K562 (cell line): ENCODE data around the gene AJM1. TPM values are rescaled to one million over a fixed set of nuclear protein-coding genes. Genes with fewer than 3 reads are reported as not detected.

Experiments used
- CXXC5 ChIP-seq: fragments of 250-450 bp; sonication (Bioruptor Pico); IDR thresholded peaks from 2 replicates; pipeline ENCODE4 v1.8.0; 2022; ENCODE audit warnings: inconsistent platforms, mild to moderate bottlenecking, moderate library complexity
- E2F6 ChIP-seq, 2 experiments: IDR thresholded peaks; 2 replicates each; pipeline ENCODE4 v1.6.1; 2011; ENCODE audit warnings: borderline replicate concordance in 1 of 2, control low read depth in 1 of 2, low read depth in 1 of 2, low read length in 1 of 2, mild to moderate bottlenecking in 1 of 2, mixed read lengths in 1 of 2, moderate library complexity in 1 of 2; ENCODE audit not compliant: insufficient read depth in 1 of 2, insufficient read length in 1 of 2, poor library complexity in 1 of 2, severe bottlenecking in 1 of 2; ENCODE audit errors: extremely low read depth in 1 of 2
- ELF1 ChIP-seq: fragments of 200-800 bp; sonication (Bioruptor generic); IDR thresholded peaks from 2 replicates; pipeline ENCODE4 v1.6.1; 2016; ENCODE audit warnings: missing genetic modification characterization, missing compliant biosample characterization
- FOXO4 ChIP-seq: fragments of 450-650 bp; formaldehyde crosslinking; IDR thresholded peaks from 2 replicates; pipeline ENCODE4 v1.4.0; 2020; ENCODE audit warnings: mild to moderate bottlenecking, moderate library complexity
- HMGXB4 ChIP-seq: sonication (generic); formaldehyde crosslinking; IDR thresholded peaks from 2 replicates; pipeline ENCODE4 v1.8.1; 2023; ENCODE audit warnings: mild to moderate bottlenecking, missing genetic modification reagents
- JUND ChIP-seq, 2 experiments: IDR thresholded peaks; 2 replicates in 1 of 2; 3 replicates in 1 of 2; pipeline ENCODE4 v1.6.1; 2011; ENCODE audit warnings: borderline replicate concordance in 2 of 2, low read depth in 2 of 2, low read length in 2 of 2, improper control_type of control experiment in 1 of 2, missing biosample characterization in 1 of 2, missing genetic modification characterization in 1 of 2, missing genetic modification reagents in 1 of 2
- MCM5 ChIP-seq: fragments of 450-650 bp; IDR thresholded peaks from 2 replicates; pipeline ENCODE4 v1.6.1; 2016; ENCODE audit warnings: low read depth
- PBX2 ChIP-seq, 2 experiments: IDR thresholded peaks in 1 of 2; conservative IDR thresholded peaks in 1 of 2; 2 replicates each; pipeline ENCODE4 v1.6.1; 2016; ENCODE audit warnings: low read depth in 2 of 2, mild to moderate bottlenecking in 1 of 2, missing compliant biosample characterization in 1 of 2, missing genetic modification characterization in 1 of 2, moderate library complexity in 1 of 2
- PCBP2 ChIP-seq: fragments of 200-400 bp; formaldehyde crosslinking; IDR thresholded peaks from 2 replicates; pipeline ENCODE4 v1.6.1; 2018; ENCODE audit warnings: low read length, low read depth, mild to moderate bottlenecking, moderate library complexity; ENCODE audit not compliant: poor library complexity, severe bottlenecking
- PHF20 ChIP-seq: fragments of 450-650 bp; IDR thresholded peaks from 2 replicates; pipeline ENCODE4 v1.6.1; 2018; ENCODE audit not compliant: partially characterized antibody
- SMAD1 ChIP-seq: fragments of 150-350 bp; IDR thresholded peaks from 2 replicates; pipeline ENCODE4 v1.6.1; 2014; ENCODE audit warnings: low read length, low read depth; ENCODE audit not compliant: partially characterized antibody
- SMAD2 ChIP-seq: fragments of 150-350 bp; IDR thresholded peaks from 2 replicates; pipeline ENCODE4 v1.6.1; 2014; ENCODE audit warnings: low read depth, mild to moderate bottlenecking, low read length
- SMARCA4 ChIP-seq: fragments of 450-650 bp; IDR thresholded peaks from 2 replicates; pipeline ENCODE4 v1.6.1; 2016
- SREBF2 ChIP-seq: sonication (generic); formaldehyde crosslinking; IDR thresholded peaks from 2 replicates; pipeline ENCODE4 v1.4.0; 2020; ENCODE audit warnings: mild to moderate bottlenecking, missing genetic modification reagents
- U2AF2 ChIP-seq: fragments of 200-400 bp; formaldehyde crosslinking; optimal IDR thresholded peaks from 2 replicates; pipeline ENCODE3; 2017; ENCODE audit warnings: low read depth, mild to moderate bottlenecking, low read length
- ZEB2 ChIP-seq: fragments of 450-650 bp; IDR thresholded peaks from 2 replicates; pipeline ENCODE4 v1.6.1; 2016
- ZFP30 ChIP-seq: fragments of 250-450 bp; sonication (Bioruptor Pico); IDR thresholded peaks from 2 replicates; pipeline ENCODE4 v1.8.0; 2022; ENCODE audit warnings: moderate library complexity, mild to moderate bottlenecking, inconsistent platforms, borderline replicate concordance
- ZNF717 ChIP-seq: fragments of 250-450 bp; sonication (Bioruptor Pico); IDR thresholded peaks from 2 replicates; pipeline ENCODE4 v1.5.0; 2021
- ZSCAN32 ChIP-seq: fragments of 450-650 bp; formaldehyde crosslinking; IDR thresholded peaks from 2 replicates; pipeline ENCODE4 v1.4.0; 2020; ENCODE audit warnings: mild to moderate bottlenecking, moderate library complexity
- polyA plus RNA-seq, 8 experiments: library from polyadenylated mRNA; depleted of rRNA in 4 of 8; stranded (reverse) in 5 of 8; unstranded in 3 of 8; fragments of >200 nt; fragmentation: Nextera tagmentation in 2 of 8; fragmentation: Illumina TruSeq in 1 of 8; extraction: Ambion mirVana in 2 of 8; extraction: Trizol in 1 of 8; gene quantifications; 2 replicates each; pipeline versions ENCODE4 v1.2.1 to v1.2.3, GENCODE V29; 2011 to 2014; ENCODE audit warnings: inconsistent platforms in 1 of 8, missing spikeins in 1 of 8
- total RNA-seq, 7 experiments: library from RNA; depleted of rRNA in 6 of 7; stranded (reverse); fragments of >200 nt in 6 of 7; fragmentation: Illumina TruSeq in 2 of 7; extraction: Trizol in 2 of 7; gene quantifications; 2 replicates each; pipeline versions ENCODE4 v1.2.1 to v1.2.3, GENCODE V29; 2011 to 2021; ENCODE audit warnings: low replicate concordance in 1 of 7

The AJM1 gene
- total and polyA plus RNA-seq, 9 of the 15 experiments (the other 6 are each of a cell fraction or from before 2014, with no cell fraction given) = 0.01 to 3.7 (median 0.65) TPM; not detected in 1

GRCh38 chr9:136882109-136882946, 40.0 kb downstream of the AJM1 start (continued):
- TF ChIP-seq HMGXB4 (no peak), FOXO4 (CRISPR knock-in tag) (no peak), PCBP2 (no peak), U2AF2 (no peak), SMARCA4 (no peak; the same call in 1 of the 2 replicates), SMAD1 (no peak), MCM5 (no peak), ZFP30 (CRISPR knock-in tag) (no peak), ZEB2 (no peak), PHF20 (no peak), SREBF2 (CRISPR knock-in tag) (no peak), JUND (IDR thresholded peaks at IDR 0.05; ENCODE audit: borderline replicate concordance, low read depth, low read length) (peak; percentile 94), JUND (tag; IDR thresholded peaks at IDR 0.05; ENCODE audit: borderline replicate concordance, low read depth, low read length) (peak; percentile 86; the same call in 2 of the 3 replicates), E2F6 (IDR thresholded peaks at IDR 0.05; ENCODE audit: borderline replicate concordance in 1 of 2, extremely low read depth in 1 of 2, insufficient read depth in 1 of 2, insufficient read length in 1 of 2, low read depth in 1 of 2, low read length in 1 of 2, poor library complexity in 1 of 2, severe bottlenecking in 1 of 2) (no peak), ELF1 (no peak), ZNF717 (CRISPR knock-in tag) (no peak), PBX2 (CRISPR knock-in tag; IDR thresholded peaks at IDR 0.05; ENCODE audit: low read depth) (no peak), PBX2 (tag; conservative IDR thresholded peaks at IDR 0.05; ENCODE audit: low read depth) (0 out of 2 replicates have a peak, but pooled peaks have one; percentile 47), CXXC5 (no peak), SMAD2 (no peak), ZSCAN32 (CRISPR knock-in tag) (no peak)
